HCT116 (cell line): ENCODE data around the gene DTWD1. TPM values are rescaled to one million over a fixed set of nuclear protein-coding genes. Genes with fewer than 3 reads are reported as not detected.
A peak's percentile ranks its signal among the peaks of the same experiment; 100 is the strongest.

Source experiments
- ATAC-seq: fragments of 200-7000 bp; cut with Tn5 transposase; 2 replicates; pipeline ENCODE4 v1.9.1; 2020; ENCODE audit warnings: mild to moderate bottlenecking, moderate library complexity
- Bru-seq: library from RNA; stranded (reverse); fragments of 400-500 nt; gene quantifications from one replicate; lab custom pipeline; 2021; lab: Mats Ljungman, UMichigan
- BruChase-seq, 2 experiments: library from RNA; stranded (reverse); fragments of 400-500 nt; gene quantifications; one replicate each; lab custom pipeline; 2021; lab: Mats Ljungman, UMichigan
- BruUV-seq: library from RNA; stranded (reverse); fragments of 400-500 nt; replicated peaks from 2 replicates; lab custom pipeline; 2021; lab: Mats Ljungman, UMichigan
- CTCF ChIA-PET: fragments of 300-600 bp; sonication (Branson Sonifier 250); formaldehyde crosslinking; loops from one replicate; lab custom pipeline; 2021; ENCODE audit warnings: antibody characterized with exemption; lab: Charles Lee
- POLR2A ChIA-PET: fragments of 300-600, 350-600 bp; sonication (Branson Sonifier 250); formaldehyde crosslinking; loops from one replicate; lab custom pipeline; 2021; ENCODE audit warnings: antibody characterized with exemption; lab: Charles Lee
- RAD21 ChIA-PET, 2 experiments: fragments of 300-600 bp; sonication (Branson Sonifier 250); formaldehyde crosslinking; loops; one replicate each; lab custom pipeline; 2023; ENCODE audit warnings: low total read pairs in 2 of 2; ENCODE audit not compliant: uncharacterized antibody in 2 of 2, unreplicated experiment in 2 of 2, low non-redundant PET in 1 of 2; lab: Charles Lee
- DNase-seq: peaks from one replicate; pipeline ENCODE4 v3.0.0-alpha.2; 2010; ENCODE audit warnings: low read depth, low spot score
- H2AFZ ChIP-seq: fragments of 200-600 bp; shearing (Covaris generic), sonication (generic); 2 replicates; pipeline ENCODE4 v1.6.1; 2017; ENCODE audit warnings: low read depth, mixed run types, mixed read lengths, antibody characterized with exemption, low read length; ENCODE audit not compliant: poor library complexity, severe bottlenecking
- H3K27ac ChIP-seq: 2 replicates; pipeline ENCODE4 v1.5.1; 2012; ENCODE audit warnings: low read depth, low read length
- H3K27me3 ChIP-seq: fragments of 200-600 bp; sonication (generic); 2 replicates; pipeline ENCODE4 v1.6.1; 2016; ENCODE audit warnings: mixed run types, low read length, mixed read lengths; ENCODE audit not compliant: insufficient read depth
- H3K36me3 ChIP-seq, 2 experiments: fragments of 200-500 bp in 1 of 2; fragments of 200-600 bp in 1 of 2; sonication (Bioruptor generic) in 1 of 2; sonication (generic) in 1 of 2; 2 replicates each; pipeline versions ENCODE4 v1.5.1 to v1.6.1; 2014 to 2016; ENCODE audit warnings: low read length in 2 of 2, inconsistent platforms in 1 of 2, mixed read lengths in 1 of 2, mixed run types in 1 of 2; ENCODE audit not compliant: insufficient read depth in 2 of 2, control insufficient read depth in 1 of 2
- H3K4me1 ChIP-seq, 2 experiments: fragments of 200-600 bp in 1 of 2; sonication (generic) in 1 of 2; 2 replicates each; pipeline versions ENCODE4 v1.5.1 to v1.6.1; 2012 to 2017; ENCODE audit warnings: low read length in 2 of 2, inconsistent platforms in 1 of 2, mild to moderate bottlenecking in 1 of 2, mixed read lengths in 1 of 2, mixed run types in 1 of 2, moderate library complexity in 1 of 2; ENCODE audit not compliant: insufficient read depth in 2 of 2, control insufficient read depth in 1 of 2
- H3K4me2 ChIP-seq: fragments of 200-600 bp; sonication (generic); 2 replicates; pipeline ENCODE4 v1.6.1; 2017; ENCODE audit warnings: mixed run types, low read length, mixed read lengths
- H3K4me3 ChIP-seq, 2 experiments: fragments of 200-600 bp in 1 of 2; sonication (generic) in 1 of 2; replicated peaks in 1 of 2; 2 replicates each; pipeline ENCODE4 v1.5.1; 2011 to 2016; ENCODE audit warnings: low read length in 2 of 2, control low read depth in 1 of 2, low read depth in 1 of 2, mild to moderate bottlenecking in 1 of 2, mixed read lengths in 1 of 2, mixed run types in 1 of 2
- H3K79me2 ChIP-seq: fragments of 200-600 bp; sonication (generic); 2 replicates; pipeline ENCODE4 v1.6.1; 2017; ENCODE audit warnings: mild to moderate bottlenecking, mixed run types, low read length, moderate library complexity, mixed read lengths; ENCODE audit not compliant: insufficient read depth
- H3K9ac ChIP-seq: fragments of 200-600 bp; sonication (generic); 2 replicates; pipeline ENCODE4 v1.6.1; 2016; ENCODE audit warnings: low read length, mixed read lengths
- H3K9me2 ChIP-seq: fragments of 200-600 bp; sonication (generic), shearing (Covaris generic); 2 replicates; pipeline ENCODE4 v1.6.1; 2017; ENCODE audit warnings: mixed run types, mild to moderate bottlenecking, moderate library complexity; ENCODE audit not compliant: insufficient read depth
- H3K9me3 ChIP-seq, 2 experiments: fragments of 200-500 bp in 1 of 2; fragments of 200-600 bp in 1 of 2; sonication (Bioruptor generic) in 1 of 2; sonication (generic) in 1 of 2; 2 replicates each; pipeline ENCODE4 v1.6.1; 2014 to 2017; ENCODE audit warnings: low read length in 2 of 2, mixed read lengths in 2 of 2, inconsistent platforms in 1 of 2, low read depth in 1 of 2, mild to moderate bottlenecking in 1 of 2, mixed run types in 1 of 2, moderate library complexity in 1 of 2; ENCODE audit not compliant: control insufficient read depth in 1 of 2, insufficient read depth in 1 of 2
- H4K20me1 ChIP-seq: fragments of 200-600 bp; sonication (generic), shearing (Covaris generic); 2 replicates; pipeline ENCODE4 v1.6.1; 2017; ENCODE audit warnings: mixed run types, mild to moderate bottlenecking, moderate library complexity; ENCODE audit not compliant: insufficient read depth
- CBX3 ChIP-seq: IDR thresholded peaks from 2 replicates; pipeline ENCODE4 v1.6.1; 2012; ENCODE audit warnings: low read depth
- EGR1 ChIP-seq: IDR thresholded peaks from 2 replicates; pipeline ENCODE4 v1.6.1; 2012; ENCODE audit warnings: low read depth
- ELF1 ChIP-seq: IDR thresholded peaks from 2 replicates; pipeline ENCODE4 v1.6.1; 2012; ENCODE audit warnings: low read depth, borderline replicate concordance
- EZH2 ChIP-seq: fragments of 200-600 bp; sonication (generic); IDR thresholded peaks from 2 replicates; pipeline ENCODE4 v1.6.1; 2017; ENCODE audit warnings: antibody characterized with exemption, mixed run types
- EZH2phosphoT487 ChIP-seq: fragments of 200-600 bp; IDR thresholded peaks from 2 replicates; pipeline ENCODE4 v1.6.1; 2018; ENCODE audit warnings: antibody characterized with exemption, borderline replicate concordance
- FOSL1 ChIP-seq: IDR thresholded peaks from 2 replicates; pipeline ENCODE4 v1.6.1; 2012; ENCODE audit warnings: low read depth
- JUND ChIP-seq: IDR thresholded peaks from 2 replicates; pipeline ENCODE4 v1.6.1; 2012
- POLR2A ChIP-seq: IDR thresholded peaks from 2 replicates; pipeline ENCODE4 v1.7.0; 2011; ENCODE audit warnings: borderline replicate concordance; ENCODE audit not compliant: insufficient read depth, insufficient read length; ENCODE audit errors: extremely low read depth
- POLR2AphosphoS5 ChIP-seq: IDR thresholded peaks from 2 replicates; pipeline ENCODE4 v1.6.1; 2011; ENCODE audit warnings: mild to moderate bottlenecking, low read depth, low read length, moderate library complexity
- RAD21 ChIP-seq: IDR thresholded peaks from 2 replicates; pipeline ENCODE4 v1.6.1; 2012; ENCODE audit warnings: low read depth, mild to moderate bottlenecking
- SIN3A ChIP-seq: IDR thresholded peaks from 2 replicates; pipeline ENCODE4 v1.6.1; 2012; ENCODE audit warnings: low read depth
- SP1 ChIP-seq: IDR thresholded peaks from 2 replicates; pipeline ENCODE4 v1.6.1; 2012; ENCODE audit warnings: low read depth
- SRF ChIP-seq: IDR thresholded peaks from 2 replicates; pipeline ENCODE4 v1.6.1; 2012; ENCODE audit warnings: low read depth
- YY1 ChIP-seq: IDR thresholded peaks from 2 replicates; pipeline ENCODE4 v1.6.1; 2011; ENCODE audit warnings: low read length, low read depth, moderate library complexity, mild to moderate bottlenecking; ENCODE audit not compliant: insufficient replicate concordance; ENCODE audit errors: extremely low read depth
- ZFX ChIP-seq: fragments of 450-650 bp; IDR thresholded peaks from 2 replicates; pipeline ENCODE4 v1.6.1; 2017
- ZNF274 ChIP-seq: fragments of 200-500 bp; sonication (Bioruptor generic); IDR thresholded peaks from 2 replicates; pipeline ENCODE4 v1.6.1; 2014; ENCODE audit warnings: mild to moderate bottlenecking, low read depth, low read length, inconsistent platforms
- intact Hi-C: fragments of 100-400 bp; cut with micrococcal nuclease; formaldehyde crosslinking; loops from 2 replicates; pipeline ENCODE4 v1.10.0; 2022
- long read RNA-seq: library from polyadenylated mRNA; unstranded; transcript quantifications from one replicate; pipeline ENCODE4 v2.0.0, GENCODE V29; 2021; ENCODE audit not compliant: unreplicated experiment
- polyA plus RNA-seq: library from polyadenylated mRNA; unstranded; fragments of >200 nt; gene quantifications from 2 replicates; pipeline ENCODE4 v1.2.1, GENCODE V29; 2012; ENCODE audit warnings: missing spikeins
- total RNA-seq: library from RNA; stranded (reverse); gene quantifications from one replicate; pipeline ENCODE4 v1.2.1, GENCODE V29; 2021; ENCODE audit not compliant: unreplicated experiment
- TF ChIP-seq, protein P1 (sequence below): IDR thresholded peaks from 2 replicates; pipeline ENCODE4 v1.6.1; 2012; ENCODE audit warnings: low read depth
- TF ChIP-seq, protein P2 (sequence below): IDR thresholded peaks from 2 replicates; pipeline ENCODE4 v1.6.1; 2012
- TF ChIP-seq, protein P3 (sequence below): IDR thresholded peaks from 2 replicates; pipeline ENCODE4 v1.6.1; 2012

The DTWD1 gene, protein sequence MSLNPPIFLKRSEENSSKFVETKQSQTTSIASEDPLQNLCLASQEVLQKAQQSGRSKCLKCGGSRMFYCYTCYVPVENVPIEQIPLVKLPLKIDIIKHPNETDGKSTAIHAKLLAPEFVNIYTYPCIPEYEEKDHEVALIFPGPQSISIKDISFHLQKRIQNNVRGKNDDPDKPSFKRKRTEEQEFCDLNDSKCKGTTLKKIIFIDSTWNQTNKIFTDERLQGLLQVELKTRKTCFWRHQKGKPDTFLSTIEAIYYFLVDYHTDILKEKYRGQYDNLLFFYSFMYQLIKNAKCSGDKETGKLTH
- total RNA-seq = 34.5 TPM
- polyA plus RNA-seq = 9.6 and 16.4 TPM in 2 replicates
- percentile 88 among the genes with signal in this experiment for Bru-seq, nascent RNA
- BruChase-seq, experiment 1, labeled RNA remaining after a 6-hour chase = percentile 79 among the genes with signal in this experiment
- BruChase-seq, experiment 2, labeled RNA remaining after a 2-hour chase = percentile 80 among the genes with signal in this experiment
- long read RNA-seq, full-length matches to known transcripts = 31 of 48 reads
- long read RNA-seq, partial matches to known transcripts = 5 of 48 reads
- long read RNA-seq, other reads (novel, unspliced or antisense) = 12 of 48 reads

DNA sequence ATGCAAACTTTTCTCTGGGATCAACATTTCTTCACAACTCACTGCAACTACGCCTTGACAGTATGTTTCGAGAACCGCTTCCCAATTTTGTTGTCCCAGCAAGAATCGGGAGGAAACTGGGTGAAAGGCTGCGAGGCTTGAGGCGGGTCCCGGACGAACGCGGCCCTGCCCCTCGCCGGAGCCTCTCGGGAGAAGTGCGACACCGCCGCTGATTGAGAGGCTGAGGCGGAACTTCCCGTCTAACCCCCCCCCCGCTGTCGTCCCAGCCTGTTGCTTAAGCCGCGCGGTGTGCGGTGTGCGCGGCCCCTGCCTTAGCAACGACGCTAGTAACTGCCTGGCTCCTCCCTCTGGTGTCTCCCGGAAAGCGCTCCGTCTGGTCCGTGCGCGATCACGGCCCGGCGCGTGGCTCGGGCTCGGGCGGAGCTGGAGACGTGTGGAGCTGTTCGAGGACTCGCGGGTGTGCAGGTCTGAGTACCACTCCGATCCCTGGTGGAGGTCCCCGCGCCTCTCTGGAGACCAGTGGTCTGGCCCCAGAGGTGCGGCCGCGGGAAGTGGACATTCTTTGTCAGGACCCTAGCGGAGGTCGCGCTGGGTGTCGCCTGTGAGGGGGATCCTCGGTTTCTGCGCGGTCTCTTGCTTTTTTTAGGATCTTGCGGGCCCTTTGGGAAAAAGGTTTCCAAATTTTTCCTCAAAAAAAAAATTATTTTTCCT is at the start of gene DTWD1, which contains the start of gene FAM227B:
Gene DTWD1 (plus strand): TSS at position 391 of the 711 bp plus-strand sequence. CDS start 4,120 bp downstream, outside the sequence.
Gene FAM227B (minus strand): TSS at position 161 of the 711 bp plus-strand sequence. CDS start 5,647 bp downstream, outside the sequence.
- Histone ChIP-seq H3K27me3 (no peaks in the 10 kb centered on the region), H3K9me3 (peaks cover 8% of the 10 kb centered on the region in 2 experiments; a peak in 2 of 4 replicates), H2AFZ (peak within 1 kb of the TSS; percentile 87), H4K20me1 (no peaks in the 10 kb centered on the region), H3K4me3 (peak within 1 kb of the TSS; percentile 63 to 88), H3K4me1 (peaks cover 10 to 16% of the 10 kb centered on the region in 2 experiments; a peak in 3 of 4 replicates), H3K36me3 (peaks cover 0 to 23% of the 10 kb centered on the region in 2 experiments; a peak in 1 of 4 replicates), H3K9ac (peak within 1 kb of the TSS; percentile 87), H3K79me2 (peaks cover 50% of the 10 kb centered on the region), H3K4me2 (peak within 1 kb of the TSS; percentile 78), H3K27ac (peak within 1 kb of the TSS; percentile 68), H3K9me2 (no peaks in the 10 kb centered on the region)
- ChIA-PET RAD21 (interaction anchor here in 1 of 2 experiments (0.7 kb wide), 1 partner anchor 269 kb away, joined by 4 read pairs; no protein-coding TSS in a partner anchor), CTCF (no interaction called here), POLR2A (interaction anchor here (0.6 to 1.0 kb wide), 3 partner anchors 11 to 1012 kb away, joined by 3 to 7 read pairs (median 4); no protein-coding TSS in a partner anchor)
- peak; percentile 99 for ATAC-seq
- intact Hi-C loops = loop anchor here (5.0 to 10.0 kb wide), 2 partner anchors 386 to 759 kb away; no protein-coding TSS in a partner anchor
- no TSS peak for BruUV-seq
- peak; percentile 93 for DNase-seq
- TF ChIP-seq SRF = peak; percentile 75; the same call in 1 of the 2 replicates
- TF ChIP-seq ELF1 = peak; percentile 55
- TF ChIP-seq POLR2A = peak; percentile 85
- TF ChIP-seq FOSL1 = no peak; the same call in 1 of the 2 replicates
- TF ChIP-seq, protein P1, sequence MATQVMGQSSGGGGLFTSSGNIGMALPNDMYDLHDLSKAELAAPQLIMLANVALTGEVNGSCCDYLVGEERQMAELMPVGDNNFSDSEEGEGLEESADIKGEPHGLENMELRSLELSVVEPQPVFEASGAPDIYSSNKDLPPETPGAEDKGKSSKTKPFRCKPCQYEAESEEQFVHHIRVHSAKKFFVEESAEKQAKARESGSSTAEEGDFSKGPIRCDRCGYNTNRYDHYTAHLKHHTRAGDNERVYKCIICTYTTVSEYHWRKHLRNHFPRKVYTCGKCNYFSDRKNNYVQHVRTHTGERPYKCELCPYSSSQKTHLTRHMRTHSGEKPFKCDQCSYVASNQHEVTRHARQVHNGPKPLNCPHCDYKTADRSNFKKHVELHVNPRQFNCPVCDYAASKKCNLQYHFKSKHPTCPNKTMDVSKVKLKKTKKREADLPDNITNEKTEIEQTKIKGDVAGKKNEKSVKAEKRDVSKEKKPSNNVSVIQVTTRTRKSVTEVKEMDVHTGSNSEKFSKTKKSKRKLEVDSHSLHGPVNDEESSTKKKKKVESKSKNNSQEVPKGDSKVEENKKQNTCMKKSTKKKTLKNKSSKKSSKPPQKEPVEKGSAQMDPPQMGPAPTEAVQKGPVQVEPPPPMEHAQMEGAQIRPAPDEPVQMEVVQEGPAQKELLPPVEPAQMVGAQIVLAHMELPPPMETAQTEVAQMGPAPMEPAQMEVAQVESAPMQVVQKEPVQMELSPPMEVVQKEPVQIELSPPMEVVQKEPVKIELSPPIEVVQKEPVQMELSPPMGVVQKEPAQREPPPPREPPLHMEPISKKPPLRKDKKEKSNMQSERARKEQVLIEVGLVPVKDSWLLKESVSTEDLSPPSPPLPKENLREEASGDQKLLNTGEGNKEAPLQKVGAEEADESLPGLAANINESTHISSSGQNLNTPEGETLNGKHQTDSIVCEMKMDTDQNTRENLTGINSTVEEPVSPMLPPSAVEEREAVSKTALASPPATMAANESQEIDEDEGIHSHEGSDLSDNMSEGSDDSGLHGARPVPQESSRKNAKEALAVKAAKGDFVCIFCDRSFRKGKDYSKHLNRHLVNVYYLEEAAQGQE = no peak
- 0 out of 2 replicates have a peak, but pooled peaks have one; percentile 34 for TF ChIP-seq ZFX
- peak; percentile 98 for TF ChIP-seq SIN3A
- TF ChIP-seq EZH2 = no peak
- TF ChIP-seq, protein P2, sequence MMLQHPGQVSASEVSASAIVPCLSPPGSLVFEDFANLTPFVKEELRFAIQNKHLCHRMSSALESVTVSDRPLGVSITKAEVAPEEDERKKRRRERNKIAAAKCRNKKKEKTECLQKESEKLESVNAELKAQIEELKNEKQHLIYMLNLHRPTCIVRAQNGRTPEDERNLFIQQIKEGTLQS = no peak
- TF ChIP-seq YY1 = peak; percentile 75
- peak; percentile 92 for TF ChIP-seq POLR2AphosphoS5
- TF ChIP-seq SP1 = peak; percentile 84
- TF ChIP-seq CBX3 = peak; percentile 100
- TF ChIP-seq EGR1 = 0 out of 2 replicates have a peak, but pooled peaks have one; percentile 30
- TF ChIP-seq EZH2phosphoT487 = no peak
- no peak for TF ChIP-seq RAD21
- peak; percentile 51 for TF ChIP-seq JUND
- TF ChIP-seq, protein P3, sequence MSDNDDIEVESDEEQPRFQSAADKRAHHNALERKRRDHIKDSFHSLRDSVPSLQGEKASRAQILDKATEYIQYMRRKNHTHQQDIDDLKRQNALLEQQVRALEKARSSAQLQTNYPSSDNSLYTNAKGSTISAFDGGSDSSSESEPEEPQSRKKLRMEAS = peak; percentile 98
- TF ChIP-seq ZNF274 = no peak
